Body of pancreas (tissue), 4 donors: ENCODE results near the gene FKBP11. TPM values are rescaled to one million over a fixed set of nuclear protein-coding genes. Genes with fewer than 3 reads are reported as not detected.
A peak's percentile ranks its signal among the peaks of the same experiment; 100 is the strongest.

Source experiments
- ATAC-seq: fragments of 150-250 bp; one replicate; pipeline ENCODE4 v1.9.1; 2016
- DNase-seq, 4 donors: peaks; one replicate each; pipeline ENCODE4 v3.0.0-alpha.2; 2019
- H3K27ac ChIP-seq, 4 donors: fragments of 200-600 bp; sonication (generic); 1 replicate in 3 of 4; 2 replicates in 1 of 4; pipeline versions ENCODE4 v1.5.1 to v1.6.1; 2016 to 2019; ENCODE audit warnings: mild to moderate bottlenecking in 1 of 4, mixed read lengths in 1 of 4, moderate library complexity in 1 of 4
- H3K27me3 ChIP-seq, 2 donors: fragments of 200-600 bp; sonication (generic); one replicate each; pipeline ENCODE4 v1.6.0; 2016; ENCODE audit warnings: mild to moderate bottlenecking in 1 of 2
- H3K36me3 ChIP-seq, 2 donors: fragments of 200-600 bp; sonication (generic); replicated peaks in 1 of 2; 2 replicates each; pipeline ENCODE4 v1.5.1; 2016; ENCODE audit warnings: low read depth in 2 of 2; ENCODE audit not compliant: insufficient read depth in 1 of 2
- H3K4me1 ChIP-seq: fragments of 200-600 bp; sonication (generic); one replicate; pipeline ENCODE4 v1.6.0; 2016
- H3K4me3 ChIP-seq, 2 donors: fragments of 200-600 bp; sonication (generic); 1 replicate in 1 of 2; 2 replicates in 1 of 2; pipeline ENCODE4 v1.5.1; 2016 to 2019
- H3K9me3 ChIP-seq, 3 donors: fragments of 200-600 bp; sonication (generic); 1 replicate in 2 of 3; 2 replicates in 1 of 3; pipeline ENCODE4 v1.5.1; 2016
- POLR2A ChIP-seq, 3 donors: fragments of 450-650 bp; IDR thresholded peaks; one replicate each; pipeline ENCODE4 v1.6.1; 2016; ENCODE audit warnings: antibody characterized with exemption in 3 of 3, mild to moderate bottlenecking in 2 of 3
- WGBS, 2 donors: methylation state at CpG; one replicate each; pipeline ENCODE4 v1.1.5; 2017; 5-methylcytosine and 5-hydroxymethylcytosine counted together
- intact Hi-C: fragments of 100-400 bp; cut with DNase I; formaldehyde crosslinking; loops from one replicate; pipeline ENCODE4 v1.15.1; 2023
- total RNA-seq, 2 donors: library from RNA; depleted of rRNA; stranded (reverse); fragments of >200 nt; gene quantifications; one replicate each; pipeline ENCODE4 v1.1.0, GENCODE V29; 2016
- TF ChIP-seq, protein P1 (sequence below), 7 experiments: fragments of 450-650 bp in 4 of 7; fragments of 200-600 bp in 3 of 7; sonication (generic) in 3 of 7; IDR thresholded peaks; one replicate each; pipeline ENCODE4 v1.5.1; 2016 to 2019; ENCODE audit warnings: antibody characterized with exemption in 7 of 7

Gene FKBP11
- total RNA-seq, 2 donors from 2014 or later = 31.1 to 98.6 TPM

DNA sequence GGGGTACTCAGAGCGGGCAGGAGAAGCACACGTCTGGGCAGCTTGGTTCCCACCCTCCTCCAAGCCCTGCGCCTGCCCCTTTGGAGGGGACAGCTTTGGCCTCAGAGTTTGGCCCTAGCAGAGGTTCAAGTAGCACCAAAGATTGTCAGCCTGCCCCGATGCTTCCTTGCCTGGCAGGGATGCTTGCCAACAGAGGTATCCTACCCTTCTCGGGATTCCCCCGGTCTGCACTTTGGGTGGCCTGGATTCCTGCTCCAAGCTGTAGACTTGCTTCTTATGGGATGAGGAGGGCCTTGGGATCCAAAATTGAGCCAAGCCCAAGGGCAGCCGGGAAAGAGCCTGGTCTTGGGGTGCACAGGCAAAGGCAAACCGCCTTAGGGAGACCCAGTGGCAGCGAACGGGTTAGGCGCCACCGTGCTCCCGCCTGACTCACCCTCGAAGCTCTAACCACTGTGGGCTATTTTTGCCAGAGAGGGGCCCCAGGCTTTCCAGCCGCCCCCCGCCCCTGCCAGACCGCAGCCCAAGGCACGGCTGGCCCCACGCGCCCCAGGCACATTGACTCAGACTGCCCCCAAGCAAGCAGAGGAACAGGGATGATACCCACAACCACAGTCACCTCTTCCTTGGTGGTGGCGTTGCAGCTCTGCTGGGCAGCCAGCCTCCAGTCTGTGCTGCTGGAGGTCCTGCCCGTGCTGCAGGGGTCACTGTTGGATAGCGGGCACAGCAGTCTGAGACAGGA lies 47.1 kb upstream of the FKBP11 start:
- Histone ChIP-seq H3K4me3 (no peak overlapping the region), H3K27me3 (peaks cover 0 to 30% of the 10 kb centered on the region in 2 donors), H3K4me1 (peaks cover 27% of the 10 kb centered on the region), H3K27ac (no peak overlapping the region), H3K9me3 (no peaks in the 10 kb centered on the region), H3K36me3 (no peaks in the 10 kb centered on the region)
- DNase-seq (no peak), ATAC-seq (no peak)
- intact Hi-C loops = no loop called here
- 12 to 15% methylated on average over 9 to 19 of the region's 23 CpGs for WGBS, 2 donors
- no peak for TF ChIP-seq POLR2A (IDR thresholded peaks at IDR 0.05)

DNA sequence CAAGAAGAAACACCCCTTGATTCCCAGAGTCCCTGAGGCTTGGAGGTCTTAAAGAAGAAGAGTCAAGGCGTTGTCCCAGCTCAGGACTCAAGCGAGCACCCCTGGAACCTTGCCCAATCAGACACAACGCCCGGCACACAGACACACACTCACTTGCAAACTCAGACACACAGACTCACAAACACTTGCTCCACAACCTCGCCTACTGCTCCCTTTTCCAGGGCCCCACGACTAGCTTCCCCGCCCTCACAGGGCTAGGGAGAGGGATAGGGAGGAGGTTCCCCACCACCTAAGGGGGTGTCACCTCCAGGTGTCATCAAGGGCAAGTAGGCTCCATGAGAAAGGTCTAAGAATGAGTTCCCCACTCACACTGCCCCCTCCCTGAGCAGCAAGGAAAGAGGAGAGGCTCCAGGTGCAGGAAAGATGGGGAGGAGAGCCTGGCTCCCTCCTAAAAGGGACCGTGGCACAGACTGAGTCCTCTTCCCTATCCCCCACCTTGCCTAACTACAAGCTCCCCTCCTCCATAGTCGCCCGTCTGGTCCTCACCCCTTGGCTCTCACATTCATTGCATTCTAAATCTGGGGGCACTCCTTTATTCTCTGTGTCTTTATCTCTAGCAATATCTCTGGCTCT lies 45.5 kb upstream of the FKBP11 start:
- Histone ChIP-seq H3K36me3 (no peaks in the 10 kb centered on the region), H3K4me3 (no peak overlapping the region), H3K27ac (no peak overlapping the region), H3K4me1 (peaks cover 27% of the 10 kb centered on the region), H3K27me3 (peaks cover 0 to 30% of the 10 kb centered on the region in 2 donors), H3K9me3 (no peaks in the 10 kb centered on the region)
- 30 to 40% methylated on average over 7 to 10 of the region's 10 CpGs for WGBS, 2 donors
- intact Hi-C loops = no loop called here
- DNase-seq (no peak), ATAC-seq (no peak)
- TF ChIP-seq POLR2A (IDR thresholded peaks at IDR 0.05) = no peak
- TF ChIP-seq, protein P1, sequence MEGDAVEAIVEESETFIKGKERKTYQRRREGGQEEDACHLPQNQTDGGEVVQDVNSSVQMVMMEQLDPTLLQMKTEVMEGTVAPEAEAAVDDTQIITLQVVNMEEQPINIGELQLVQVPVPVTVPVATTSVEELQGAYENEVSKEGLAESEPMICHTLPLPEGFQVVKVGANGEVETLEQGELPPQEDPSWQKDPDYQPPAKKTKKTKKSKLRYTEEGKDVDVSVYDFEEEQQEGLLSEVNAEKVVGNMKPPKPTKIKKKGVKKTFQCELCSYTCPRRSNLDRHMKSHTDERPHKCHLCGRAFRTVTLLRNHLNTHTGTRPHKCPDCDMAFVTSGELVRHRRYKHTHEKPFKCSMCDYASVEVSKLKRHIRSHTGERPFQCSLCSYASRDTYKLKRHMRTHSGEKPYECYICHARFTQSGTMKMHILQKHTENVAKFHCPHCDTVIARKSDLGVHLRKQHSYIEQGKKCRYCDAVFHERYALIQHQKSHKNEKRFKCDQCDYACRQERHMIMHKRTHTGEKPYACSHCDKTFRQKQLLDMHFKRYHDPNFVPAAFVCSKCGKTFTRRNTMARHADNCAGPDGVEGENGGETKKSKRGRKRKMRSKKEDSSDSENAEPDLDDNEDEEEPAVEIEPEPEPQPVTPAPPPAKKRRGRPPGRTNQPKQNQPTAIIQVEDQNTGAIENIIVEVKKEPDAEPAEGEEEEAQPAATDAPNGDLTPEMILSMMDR (IDR thresholded peaks at IDR 0.05) = no peak

- Histone ChIP-seq H3K27ac (no peak overlapping the region), H3K4me1 (peaks cover 27% of the 10 kb centered on the region), H3K36me3 (no peaks in the 10 kb centered on the region), H3K27me3 (peaks cover 0 to 30% of the 10 kb centered on the region in 2 donors), H3K4me3 (no peak overlapping the region), H3K9me3 (no peaks in the 10 kb centered on the region)
- TF ChIP-seq, protein P1 (IDR thresholded peaks at IDR 0.05) = no peak
- no peak for TF ChIP-seq POLR2A (IDR thresholded peaks at IDR 0.05)
- no peak for DNase-seq
- 0 to 25% methylated on average over 1 to 75 of the region's 77 CpGs for WGBS, 2 donors
- intact Hi-C loops = no loop called here
- peak; percentile 19 for ATAC-seq
Measured at GRCh38 chr12:48969833-48970701, 44.8 kb upstream of the FKBP11 start.

- Histone ChIP-seq H3K36me3 (no peaks in the 10 kb centered on the region), H3K4me3 (no peak overlapping the region), H3K4me1 (peaks cover 27% of the 10 kb centered on the region), H3K9me3 (no peaks in the 10 kb centered on the region), H3K27me3 (peaks cover 0 to 30% of the 10 kb centered on the region in 2 donors), H3K27ac (no peak overlapping the region)
- ATAC-seq (no peak), DNase-seq (no peak)
- intact Hi-C loops = no loop called here
- no peak for TF ChIP-seq POLR2A (IDR thresholded peaks at IDR 0.05)
- TF ChIP-seq, protein P1 (IDR thresholded peaks at IDR 0.05) = no peak
- WGBS, 2 donors = 35 to 59% methylated on average over 5 to 8 of the region's 8 CpGs
Measured at GRCh38 chr12:48969160-48969771, 44.0 kb upstream of the FKBP11 start.
